Right ventricle myocardium superior (tissue), 1 donor: Measurements from ENCODE around the gene CBR4. TPM values are rescaled to one million over a fixed set of nuclear protein-coding genes. Genes with fewer than 3 reads are reported as not detected.

Source experiments
- ATAC-seq: fragments of 200-7000 bp; cut with Tn5 transposase; one replicate; pipeline ENCODE4 v1.9.1; 2020; ENCODE audit warnings: mild to moderate bottlenecking; ENCODE audit not compliant: poor library complexity
- DNase-seq: peaks from one replicate; pipeline ENCODE4 v3.0.0-alpha.2; 2020
- intact Hi-C: fragments of 100-400 bp; cut with DNase I; formaldehyde crosslinking; loops from one replicate; pipeline ENCODE4 v1.11.2; 2022
- long read RNA-seq: library from polyadenylated mRNA; unstranded; transcript quantifications from one replicate; pipeline ENCODE4 v2.0.0, GENCODE V29; 2021
- total RNA-seq: library from RNA; stranded (reverse); fragmentation: NEBNext Ultra II Directional; extraction: Animal tissue kit (Norgen Biotek cat#: 25700); gene quantifications from one replicate; pipeline ENCODE4 v1.2.1, GENCODE V29; 2021
- donor health status: DM: no; HTN: yes; CAD: no; lungs with severe emphysema.

Gene CBR4
- total RNA-seq = 23.5 TPM
- long read RNA-seq, transcript CBR4-201 (5 exons, 3,443 nt) = major isoform, 15 of 26 reads
- long read RNA-seq, partial matches to known transcripts = 1 of 26 reads
- long read RNA-seq, other reads (novel, unspliced or antisense) = 9 of 26 reads

GRCh38 chr4:169010125-169011023 is at the start of gene CBR4:
Gene CBR4, minus strand, starts transcription at chr4:169010255. Its CDS starts 166 bp downstream, at chr4:169010089.
- peak; percentile 99 for DNase-seq
- intact Hi-C loops = no loop called here
- peak; percentile 99 for ATAC-seq

- peak; percentile 72 for ATAC-seq
- intact Hi-C loops = no loop called here
These were observed 49.5 kb upstream of the CBR4 start for GRCh38 chr4:169059306-169060211.

GRCh38 chr4:169058312-169058711 is 48.3 kb upstream of the CBR4 start:
- peak; percentile 13 for ATAC-seq
- intact Hi-C loops = no loop called here
- DNase-seq = peak; percentile 56

More at GRCh38 chr4:169059306-169060211, 49.5 kb upstream of the CBR4 start:
- peak; percentile 45 for DNase-seq

GRCh38 chr4:169054879-169055278 is 44.8 kb upstream of the CBR4 start:
- intact Hi-C loops = no loop called here
- no peak for DNase-seq

GRCh38 chr4:169052594-169052945 is 42.5 kb upstream of the CBR4 start:
- ATAC-seq = no peak
- intact Hi-C loops = no loop called here
- DNase-seq = no peak

More at GRCh38 chr4:169054879-169055278, 44.8 kb upstream of the CBR4 start:
- ATAC-seq = no peak

- intact Hi-C loops = no loop called here
- ATAC-seq (no peak), DNase-seq (no peak)
These were observed 41.9 kb upstream of the CBR4 start for GRCh38 chr4:169051761-169052593.

- peak; percentile 11 for ATAC-seq
- intact Hi-C loops = no loop called here
These were observed 41.1 kb upstream of the CBR4 start for GRCh38 chr4:169050881-169051760.

GRCh38 chr4:169050284-169050683 is 40.2 kb upstream of the CBR4 start:
- peak; percentile 50 for DNase-seq

More at GRCh38 chr4:169050881-169051760, 41.1 kb upstream of the CBR4 start:
- no peak for DNase-seq

GRCh38 chr4:169048868-169049414 is 38.9 kb upstream of the CBR4 start:
- intact Hi-C loops = loop anchor here (10.0 kb wide), 1 partner anchor 226 kb away; the partner anchor contains the start of gene SH3RF1
- DNase-seq = no peak
- no peak for ATAC-seq

More at GRCh38 chr4:169050284-169050683, 40.2 kb upstream of the CBR4 start:
- intact Hi-C loops = no loop called here
- peak; percentile 67 for ATAC-seq

- no peak for DNase-seq
- intact Hi-C loops = loop anchor here (10.0 kb wide), 1 partner anchor 227 kb away; the partner anchor contains the start of gene SH3RF1
- peak; percentile 52 for ATAC-seq
These were observed 37.9 kb upstream of the CBR4 start for GRCh38 chr4:169047956-169048355.

GRCh38 chr4:169045862-169046584 is 36.0 kb upstream of the CBR4 start:
- no peak for DNase-seq
- peak; percentile 28 for ATAC-seq

GRCh38 chr4:169044714-169045447 is 34.8 kb upstream of the CBR4 start:
- DNase-seq (no peak), ATAC-seq (no peak)
- intact Hi-C loops = loop anchor here (10.0 kb wide), 1 partner anchor 230 kb away; the partner anchor contains the start of gene SH3RF1

More at GRCh38 chr4:169045862-169046584, 36.0 kb upstream of the CBR4 start:
- intact Hi-C loops = loop anchor here (10.0 kb wide), 1 partner anchor 229 kb away; the partner anchor contains the start of gene SH3RF1

GRCh38 chr4:169042608-169043007 is 32.6 kb upstream of the CBR4 start:
- intact Hi-C loops = loop anchor here (10.0 kb wide), 1 partner anchor 232 kb away; the partner anchor contains the start of gene SH3RF1
- ATAC-seq = no peak
- no peak for DNase-seq

- intact Hi-C loops = loop anchor here (10.0 kb wide), 1 partner anchor 234 kb away; the partner anchor contains the start of gene SH3RF1
- DNase-seq = no peak
- no peak for ATAC-seq
These were observed 30.7 kb upstream of the CBR4 start for GRCh38 chr4:169040559-169041261.
